Heart right ventricle (tissue), 16 donors: ENCODE measurements around the gene ASB13. TPM values are rescaled to one million over a fixed set of nuclear protein-coding genes. Genes with fewer than 3 reads are reported as not detected.

Experiments
- ATAC-seq, 8 donors: fragments of 200-7000 bp; cut with Tn5 transposase; one replicate each; pipeline ENCODE4 v1.9.1; 2020; ENCODE audit warnings: mild to moderate bottlenecking in 8 of 8, moderate library complexity in 8 of 8, moderate number of reproducible peaks in 1 of 8
- DNase-seq, 2 donors: peaks; one replicate each; pipeline ENCODE4 v3.0.0-alpha.2; 2020
- H3K27ac ChIP-seq, 10 donors: fragments of 200-600 bp; sonication (generic) in 2 of 10; one replicate each; pipeline versions ENCODE4 v1.5.0 to v1.8.0; 2020 to 2022; ENCODE audit warnings: mild to moderate bottlenecking in 3 of 10
- H3K27me3 ChIP-seq, 7 donors: fragments of 200-600 bp; one replicate each; pipeline ENCODE4 v1.8.0; 2021 to 2022; ENCODE audit warnings: mild to moderate bottlenecking in 2 of 7
- H3K36me3 ChIP-seq, 9 donors: fragments of 200-600 bp; sonication (generic) in 1 of 9; one replicate each; pipeline versions ENCODE4 v1.5.0 to v1.8.0; 2020 to 2022; ENCODE audit warnings: mild to moderate bottlenecking in 2 of 9
- H3K4me1 ChIP-seq, 9 donors: fragments of 200-600 bp; sonication (generic) in 1 of 9; one replicate each; pipeline versions ENCODE4 v1.5.0 to v1.8.0; 2020 to 2022; ENCODE audit warnings: mild to moderate bottlenecking in 4 of 9
- H3K4me3 ChIP-seq, 10 donors: fragments of 200-600 bp; sonication (generic) in 2 of 10; one replicate each; pipeline versions ENCODE4 v1.5.0 to v1.8.0; 2020 to 2022; ENCODE audit warnings: mild to moderate bottlenecking in 7 of 10, moderate library complexity in 2 of 10
- H3K9me3 ChIP-seq, 11 donors: fragments of 200-600 bp in 10 of 11; sonication (generic) in 2 of 11; one replicate each; pipeline versions ENCODE4 v1.5.0 to v1.8.0; 2013 to 2022; ENCODE audit warnings: mild to moderate bottlenecking in 2 of 11, control low read depth in 1 of 11, moderate library complexity in 1 of 11
- CTCF ChIP-seq, 9 donors: fragments of 200-600 bp; sonication (generic) in 2 of 9; IDR thresholded peaks; one replicate each; pipeline versions ENCODE4 v1.5.0 to v1.8.0; 2021 to 2022; ENCODE audit warnings: antibody characterized with exemption in 9 of 9, mild to moderate bottlenecking in 5 of 9, moderate library complexity in 1 of 9
- WGBS, 2 donors: extraction: QIAGEN DNeasy Blood & Tissue Kit; methylation state at CpG; one replicate each; pipeline ENCODE4 v1.1.7; 2013; ENCODE audit warnings: inconsistent platforms in 1 of 2; 5-methylcytosine and 5-hydroxymethylcytosine counted together
- intact Hi-C, 10 donors: fragments of 100-400 bp; cut with DNase I; formaldehyde crosslinking; loops; one replicate each; pipeline versions ENCODE4 v1.11.1 to v1.14.2; 2022
- polyA plus RNA-seq, 2 donors: library from polyadenylated mRNA; stranded (reverse); fragments of 200-250 nt; gene quantifications; one replicate each; pipeline ENCODE4 v1.2.3, GENCODE V29; 2013
- total RNA-seq, 10 donors: library from RNA; stranded (reverse); fragmentation: NEBNext Ultra II Directional in 3 of 10; extraction: Animal tissue kit (Norgen Biotek cat#: 25700) in 3 of 10; gene quantifications; one replicate each; pipeline versions ENCODE4 v1.2.1 to v1.2.4, GENCODE V29; 2021 to 2023
- donor health status: Arrhythmogenic right ventricular cardiomyopathy.
- donor health status: ischemic (EF 13 %, LVEDD 7.1; RV severe dilation, severe dysfunction).
- donor health status: healthy with polysubstance abuse.
- donor health status: DM: no; HTN: yes; CAD: no.
- donor health status: DM: no; HTN: no; CAD: no.
- donor health status: ischemic (EF 25% LVEDD 6.9; RV normal size, moderate dysfunction).
- donor health status: ischemic (EF 25% LVEDD 5.7; RV mildly dilated, moderate dysfunction).
- donor health status: healthy.
- donor health status: DM: yes; HTN: yes; CAD: no.
- donor health status: Ischemic cardiomyopathy.
- donor health status: ischemic (EF 35%, LVEDD 5.7; RV mildly dilated, moderate dysfunction).
- donor health status: nonischemic (EF 11% LVEDD 7.7; RV severe dilation, severe dysfunction).
- donor health status: DM: yes; HTN: yes; CAD: no.
- donor health status: PGD.
- donor health status: ischemic (EF 29% LVEDD 5.4; RV normal size, mild dysfunction).
- donor health status: nonischemic (EF 23%, LVEDD 6.1; RV moderate dilation, normal function).

ASB13 gene
- total and polyA plus RNA-seq, 12 donors: 8.4 to 18.0 (median 13.4) TPM

- TF ChIP-seq CTCF (IDR thresholded peaks at IDR 0.05): no peak
- H3K4me1 ChIP-seq: peaks cover 0 to 49% (median 23%) of the 10 kb centered on the region in 9 donors
Observed at GRCh38 chr10:5615316-5615715, 51.1 kb downstream of the ASB13 start.

GRCh38 chr10:5614155-5614721, 52.2 kb downstream of the ASB13 start:
- DNase-seq (no peak), ATAC-seq (peak in 5 of 8 donors; percentile 9 to 31 (median 28))
- Histone ChIP-seq H3K36me3 (no peaks in the 10 kb centered on the region), H3K27ac (peak overlapping the region in 6 of 10 donors; percentile 6 to 56 (median 32)), H3K4me3 (no peak overlapping the region), H3K27me3 (peaks cover 0 to 9% (median 0%) of the 10 kb centered on the region in 7 donors), H3K9me3 (no peaks in the 10 kb centered on the region), H3K4me1 (peaks cover 0 to 42% (median 17%) of the 10 kb centered on the region in 9 donors)
- TF ChIP-seq CTCF (IDR thresholded peaks at IDR 0.05): no peak
- 83 to 88% methylated on average over 4 of the region's 4 CpGs for WGBS, 2 donors
- intact Hi-C loops: loop anchor here in 1 of 10 donors (10.0 kb wide), 1 partner anchor 79 kb away; no protein-coding TSS in a partner anchor

More at GRCh38 chr10:5615316-5615715, 51.1 kb downstream of the ASB13 start:
- no peaks in the 10 kb centered on the region for H3K36me3 ChIP-seq
- no peak overlapping the region for H3K4me3 ChIP-seq
- no peak for DNase-seq
- intact Hi-C loops: loop anchor here in 2 of 10 donors (5.0 to 10.0 kb wide), 2 partner anchors 68 to 81 kb away; no protein-coding TSS in a partner anchor
- WGBS, 2 donors: 75 to 82% methylated on average over 7 of the region's 7 CpGs
- H3K9me3 ChIP-seq: no peaks in the 10 kb centered on the region
- peak overlapping the region in 4 of 10 donors; percentile 36 to 56 (median 48) for H3K27ac ChIP-seq
- no peaks in the 10 kb centered on the region for H3K27me3 ChIP-seq
- ATAC-seq: no peak

GRCh38 chr10:5613481-5614154, 52.8 kb downstream of the ASB13 start:
- no peak for DNase-seq
- no peaks in the 10 kb centered on the region for H3K9me3 ChIP-seq
- H3K4me3 ChIP-seq: no peak overlapping the region
- H3K27me3 ChIP-seq: peaks cover 0 to 11% (median 0%) of the 10 kb centered on the region in 7 donors
- H3K4me1 ChIP-seq: peaks cover 0 to 36% (median 11%) of the 10 kb centered on the region in 9 donors
- no peak for TF ChIP-seq CTCF (IDR thresholded peaks at IDR 0.05)
- ATAC-seq: peak in 1 of 8 donors; percentile 25
- H3K27ac ChIP-seq: peak overlapping the region in 4 of 10 donors; percentile 6 to 56 (median 48)
- H3K36me3 ChIP-seq: no peaks in the 10 kb centered on the region
- WGBS, 2 donors: 82 to 89% methylated on average over 13 of the region's 13 CpGs
- intact Hi-C loops: loop anchor here in 1 of 10 donors (10.0 kb wide), 1 partner anchor 79 kb away; no protein-coding TSS in a partner anchor

GRCh38 chr10:5611899-5612680, 54.3 kb downstream of the ASB13 start:
- no peaks in the 10 kb centered on the region for H3K36me3 ChIP-seq
- H3K27me3 ChIP-seq: peaks cover 0 to 18% (median 0%) of the 10 kb centered on the region in 7 donors
- WGBS, 2 donors: 94 to 96% methylated on average over 15 of the region's 15 CpGs
- ATAC-seq: no peak
- H3K4me3 ChIP-seq: no peak overlapping the region
- no peak overlapping the region for H3K27ac ChIP-seq
- H3K4me1 ChIP-seq: peaks cover 0 to 28% (median 5%) of the 10 kb centered on the region in 9 donors
- TF ChIP-seq CTCF (IDR thresholded peaks at IDR 0.05): no peak
- no peaks in the 10 kb centered on the region for H3K9me3 ChIP-seq
- intact Hi-C loops: loop anchor here in 1 of 10 donors (10.0 kb wide), 1 partner anchor 77 kb away; no protein-coding TSS in a partner anchor
- no peak for DNase-seq
